H1 (cell line): ENCODE measurements around the gene LAG3. TPM values are rescaled to one million over a fixed set of nuclear protein-coding genes. Genes with fewer than 3 reads are reported as not detected.

Source experiments
- CTCF ChIA-PET: fragments of 300-600 bp; sonication (Branson Sonifier 250); formaldehyde crosslinking; loops from one replicate; lab custom pipeline; 2021; ENCODE audit not compliant: partially characterized antibody; lab: Charles Lee
- POLR2A ChIA-PET: fragments of 300-600 bp; sonication (Branson Sonifier 250); formaldehyde crosslinking; loops from one replicate; lab custom pipeline; 2021; ENCODE audit warnings: inconsistent platforms; ENCODE audit not compliant: partially characterized antibody; lab: Charles Lee
- DNase-seq, 2 experiments: peaks; one replicate each; pipeline versions ENCODE4 v3.0.0 to v3.0.0-alpha.2; 2010 to 2022; ENCODE audit warnings: low spot score in 2 of 2, low read depth in 1 of 2, mixed read lengths in 1 of 2
- FAIRE-seq: peaks from 2 replicates; lab custom pipeline; 2011; peaks lifted over from hg19 to GRCh38; lab: Jason Lieb, UNC
- H2AFZ ChIP-seq: 2 replicates; pipeline ENCODE4 v1.8.1; 2012; ENCODE audit warnings: low read length, inconsistent platforms
- H2AK5ac ChIP-seq: 2 replicates; pipeline ENCODE4 v1.6.1; 2013; ENCODE audit warnings: low read depth, low read length
- H2BK120ac ChIP-seq: replicated peaks from 2 replicates; pipeline ENCODE3; 2013; ENCODE audit warnings: low read depth, low read length, inconsistent platforms
- H2BK12ac ChIP-seq: 2 replicates; pipeline ENCODE4 v1.6.1; 2013; ENCODE audit warnings: low read depth, low read length
- H2BK15ac ChIP-seq: 2 replicates; pipeline ENCODE4 v1.6.1; 2013; ENCODE audit warnings: low read length
- H2BK20ac ChIP-seq: 2 replicates; pipeline ENCODE4 v1.6.1; 2013; ENCODE audit warnings: low read length
- H2BK5ac ChIP-seq: 2 replicates; pipeline ENCODE4 v1.6.1; 2013; ENCODE audit warnings: low read depth, low read length
- H3K14ac ChIP-seq: 2 replicates; pipeline ENCODE4 v1.6.1; 2013; ENCODE audit warnings: inconsistent platforms; ENCODE audit not compliant: insufficient read length
- H3K18ac ChIP-seq: 2 replicates; pipeline ENCODE4 v1.6.1; 2013; ENCODE audit warnings: low read length; ENCODE audit errors: extremely low read depth
- H3K23ac ChIP-seq: 2 replicates; pipeline ENCODE4 v1.6.1; 2013; ENCODE audit warnings: inconsistent platforms; ENCODE audit not compliant: insufficient read length
- H3K23me2 ChIP-seq: 2 replicates; pipeline ENCODE4 v1.6.1; 2013; ENCODE audit warnings: low read depth, low read length
- H3K27ac ChIP-seq: 2 replicates; pipeline ENCODE4 v1.6.1; 2011; ENCODE audit warnings: low read depth, low read length, inconsistent platforms
- H3K27me3 ChIP-seq, 4 experiments: replicated peaks in 1 of 4; 1 replicate in 1 of 4; 2 replicates in 3 of 4; pipeline versions ENCODE4 v1.6.1 to v1.8.1; 2011 to 2013; ENCODE audit warnings: low read length in 3 of 4, mild to moderate bottlenecking in 3 of 4, inconsistent platforms in 2 of 4, mixed read lengths in 2 of 4, moderate library complexity in 1 of 4; ENCODE audit not compliant: control insufficient read depth in 3 of 4, insufficient read depth in 3 of 4; ENCODE audit errors: extremely low read depth in 1 of 4
- H3K36me3 ChIP-seq, 4 experiments: 2 replicates each; pipeline versions ENCODE4 v1.6.1 to v1.8.1; 2011 to 2013; ENCODE audit warnings: mild to moderate bottlenecking in 4 of 4, low read length in 3 of 4, moderate library complexity in 2 of 4, control low read depth in 1 of 4, inconsistent platforms in 1 of 4; ENCODE audit not compliant: insufficient read depth in 4 of 4, control insufficient read depth in 2 of 4
- H3K4ac ChIP-seq: replicated peaks from 2 replicates; pipeline ENCODE3; 2013; ENCODE audit warnings: low read length, low read depth, mixed read lengths, inconsistent platforms; ENCODE audit not compliant: insufficient read length
- H3K4me1 ChIP-seq, 4 experiments: replicated peaks in 1 of 4; 1 replicate in 1 of 4; 2 replicates in 3 of 4; pipeline versions ENCODE4 v1.6.1 to v1.8.1; 2011 to 2013; ENCODE audit warnings: low read length in 3 of 4, inconsistent platforms in 2 of 4, mixed read lengths in 1 of 4; ENCODE audit not compliant: insufficient read depth in 4 of 4, control insufficient read depth in 3 of 4
- H3K4me2 ChIP-seq, 2 experiments: 2 replicates each; pipeline versions ENCODE4 v1.6.1 to v1.8.1; 2011 to 2013; ENCODE audit warnings: low read depth in 2 of 2, low read length in 2 of 2, control low read depth in 1 of 2, inconsistent platforms in 1 of 2, mild to moderate bottlenecking in 1 of 2; ENCODE audit not compliant: insufficient read depth in 1 of 2
- H3K4me3 ChIP-seq, 4 experiments: fragments of 200-600, 300-600 bp in 1 of 4; sonication (generic), shearing (Covaris generic), sonication (Bioruptor Twin) in 1 of 4; 2 replicates each; pipeline versions ENCODE4 v1.5.1 to v1.8.1; 2011 to 2016; ENCODE audit warnings: low read length in 4 of 4, low read depth in 3 of 4, control low read depth in 2 of 4, inconsistent platforms in 2 of 4, mild to moderate bottlenecking in 2 of 4, mixed read lengths in 1 of 4, moderate library complexity in 1 of 4; ENCODE audit not compliant: insufficient read depth in 2 of 4; ENCODE audit errors: extremely low read depth in 1 of 4
- H3K56ac ChIP-seq: replicated peaks from 2 replicates; pipeline ENCODE3; 2013; ENCODE audit warnings: low read depth, mild to moderate bottlenecking, mixed read lengths, low read length, inconsistent platforms; ENCODE audit not compliant: insufficient read length
- H3K79me1 ChIP-seq: 2 replicates; pipeline ENCODE4 v1.6.1; 2013; ENCODE audit warnings: low read depth, low read length, control low read depth
- H3K79me2 ChIP-seq, 2 experiments: 2 replicates each; pipeline versions ENCODE4 v1.6.1 to v1.8.1; 2012 to 2013; ENCODE audit warnings: low read length in 2 of 2, mild to moderate bottlenecking in 2 of 2, inconsistent platforms in 1 of 2; ENCODE audit not compliant: insufficient read depth in 2 of 2, control insufficient read depth in 1 of 2
- H3K9ac ChIP-seq, 4 experiments: replicated peaks in 1 of 4; 1 replicate in 1 of 4; 2 replicates in 3 of 4; pipeline versions ENCODE4 v1.6.1 to v1.8.1; 2011 to 2013; ENCODE audit warnings: low read depth in 3 of 4, low read length in 3 of 4, control low read depth in 2 of 4, mild to moderate bottlenecking in 2 of 4, moderate library complexity in 2 of 4, inconsistent platforms in 1 of 4; ENCODE audit errors: extremely low read depth in 1 of 4
- H3K9me3 ChIP-seq, 2 experiments: 2 replicates each; pipeline versions ENCODE4 v1.6.1 to v1.8.1; 2012 to 2013; ENCODE audit warnings: mild to moderate bottlenecking in 2 of 2, moderate library complexity in 2 of 2, control low read depth in 1 of 2, inconsistent platforms in 1 of 2, low read depth in 1 of 2, low read length in 1 of 2, mixed read lengths in 1 of 2; ENCODE audit not compliant: insufficient read depth in 2 of 2
- H4K20me1 ChIP-seq, 2 experiments: replicated peaks in 1 of 2; 2 replicates each; pipeline versions ENCODE3 to v1.8.1; 2011 to 2013; ENCODE audit warnings: inconsistent platforms in 2 of 2, low read length in 2 of 2, mild to moderate bottlenecking in 1 of 2; ENCODE audit not compliant: insufficient read depth in 2 of 2, control insufficient read depth in 1 of 2
- H4K5ac ChIP-seq: 2 replicates; pipeline ENCODE4 v1.6.1; 2013; ENCODE audit warnings: low read length, low read depth, mixed read lengths, inconsistent platforms; ENCODE audit not compliant: insufficient read length
- H4K8ac ChIP-seq: 2 replicates; pipeline ENCODE4 v1.8.0; 2013; ENCODE audit warnings: mild to moderate bottlenecking, moderate library complexity, low read length, inconsistent platforms; ENCODE audit not compliant: insufficient read depth; ENCODE audit errors: extremely low read depth
- H4K91ac ChIP-seq: replicated peaks from 2 replicates; pipeline ENCODE3; 2013; ENCODE audit warnings: low read length, mixed read lengths, inconsistent platforms; ENCODE audit not compliant: insufficient read length
- CEBPB ChIP-seq: IDR thresholded peaks from 2 replicates; pipeline ENCODE4 v1.6.1; 2012; ENCODE audit warnings: low read depth, low read length
- PHF8 ChIP-seq: fragments of 200-600 bp; sonication (generic); conservative IDR thresholded peaks from 2 replicates; pipeline ENCODE4 v1.7.1; 2012; ENCODE audit warnings: low read depth, mild to moderate bottlenecking, inconsistent platforms, low read length, moderate library complexity
- WGBS, 2 experiments: shearing (Covaris generic) in 1 of 2; methylation state at CpG; one replicate each; pipeline versions ENCODE4 v1.1.6 to v1.1.7; 2013 to 2015; ENCODE audit warnings: low lambda C conversion rate in 2 of 2, mixed read lengths in 2 of 2, inconsistent platforms in 1 of 2, low coverage in 1 of 2, missing lambda C conversion rate in 1 of 2; ENCODE audit not compliant: insufficient replicate concordance in 2 of 2, insufficient coverage in 1 of 2, insufficient read length in 1 of 2; ENCODE audit errors: extremely low coverage in 1 of 2, missing lambda C conversion rate in 1 of 2; 5-methylcytosine and 5-hydroxymethylcytosine counted together
- polyA plus RNA-seq, 7 experiments: library from polyadenylated mRNA; depleted of rRNA in 3 of 7; stranded (reverse) in 5 of 7; unstranded in 2 of 7; fragments of >200 nt in 5 of 7; fragments of 200-250 nt in 2 of 7; gene quantifications; 1 replicate in 5 of 7; 2 replicates in 1 of 7; 4 replicates in 1 of 7; pipeline versions ENCODE4 v1.2.1 to v1.2.3, GENCODE V29; 2011 to 2013; ENCODE audit warnings: missing spikeins in 2 of 7, mixed read lengths in 2 of 7
- total RNA-seq: library from RNA; stranded (reverse); fragmentation: NEBNext Ultra II Directional; extraction: Animal tissue kit (Norgen Biotek cat#: 25700); gene quantifications from 2 replicates; pipeline ENCODE4 v1.2.1, GENCODE V29; 2021

LAG3 gene
- total and polyA plus RNA-seq, 2 of the 8 experiments (the other 6 are each of a cell fraction or from before 2014, with no cell fraction given) = 1.1 to 3.1 TPM

DNA sequence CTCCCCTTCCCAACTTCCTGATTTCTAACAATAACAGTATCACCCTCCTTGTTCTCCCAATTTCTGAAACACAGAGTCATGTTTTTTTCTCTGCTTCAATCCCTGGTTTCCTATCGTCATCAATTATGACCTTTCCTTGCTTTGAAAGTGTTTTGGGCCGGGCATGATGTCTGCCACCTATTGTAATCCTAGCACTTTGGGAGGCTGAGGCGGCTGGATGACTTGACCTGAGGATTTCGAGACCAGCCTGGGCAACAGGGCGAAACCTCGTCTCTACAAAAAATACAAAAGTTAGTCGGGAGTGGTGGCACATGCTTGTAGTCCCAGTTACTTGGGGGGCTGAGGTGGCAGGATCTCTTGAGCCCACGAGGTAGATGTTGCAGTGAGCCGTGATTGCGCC is 36.7 kb downstream of the LAG3 start:
- Histone ChIP-seq H3K56ac (no peak overlapping the region), H3K9ac (no peak overlapping the region), H4K20me1 (no peaks in the 10 kb centered on the region), H3K36me3 (no peaks in the 10 kb centered on the region), H4K5ac (no peak overlapping the region), H2BK120ac (no peak overlapping the region), H2AFZ (0 out of 2 replicates have a peak overlapping the region, but pooled peaks have one; percentile 20), H2BK12ac (peak overlapping the region; percentile 95), H2BK15ac (no peak overlapping the region), H4K91ac (no peak overlapping the region), H3K79me1 (no peaks in the 10 kb centered on the region), H3K9me3 (0 out of 4 replicates have a peak, but pooled peaks cover 0 to 2% of the 10 kb centered on the region in 2 experiments), H2BK20ac (no peak overlapping the region), H3K4me1 (peaks cover 0 to 4% (median 2%) of the 10 kb centered on the region in 4 experiments; a peak in 4 of 7 replicates), H3K14ac (no peak overlapping the region), H3K4me3 (no peak overlapping the region), H4K8ac (no peak overlapping the region; the same call in 1 of the 2 replicates), H3K27ac (no peak overlapping the region), H3K4me2 (0 out of 4 replicates have a peak overlapping the region, but pooled peaks of 1 of the 2 experiments have one; percentile 6), H3K4ac (no peak overlapping the region), H3K18ac (0 out of 2 replicates have a peak overlapping the region, but pooled peaks have one; percentile 16), H3K23ac (no peak overlapping the region), H3K79me2 (no peaks in the 10 kb centered on the region), H3K27me3 (no peaks in the 10 kb centered on the region; a peak in 1 of 7 replicates), H2AK5ac (no peak overlapping the region), H3K23me2 (no peaks in the 10 kb centered on the region; the same call in 1 of the 2 replicates), H2BK5ac (no peak overlapping the region)
- 78% methylated on average over 8 of the region's 10 CpGs; no CpG with 5 or more reads in 1 of the 2 experiments for WGBS, 2 experiments
- ChIA-PET POLR2A (interaction anchor here (0.6 to 1.2 kb wide), 2 partner anchors 12 to 40 kb away, joined by 3 to 6 read pairs; partner anchors contain the start of gene GPR162), CTCF (interaction anchor here (2.9 to 6.4 kb wide), 2 partner anchors 16 to 31 kb away, joined by 9 to 45 read pairs; no protein-coding TSS in a partner anchor)
- no peak for FAIRE-seq
- no peak for DNase-seq
- peak; percentile 44; the same call in 1 of the 2 replicates for TF ChIP-seq CEBPB
- TF ChIP-seq PHF8 = no peak
